Fibroblast of upper back skin (primary cell): ENCODE data around the gene SCAF1.
A peak's percentile ranks its signal among the peaks of the same experiment; 100 is the strongest.

Experiments used
- DNase-seq: peaks from one replicate; pipeline ENCODE4 v3.0.0-alpha.2; 2013

Gene SCAF1

GRCh38 chr19:49641688-49642491, at the start of gene SCAF1:
Gene SCAF1, plus strand, starts transcription at chr19:49642209. Its CDS starts 2,818 bp downstream, at chr19:49645027.
- DNase-seq, result peak; percentile 100

GRCh38 chr19:49592486-49593232, 49.4 kb upstream of the SCAF1 start:
- no peak for DNase-seq

GRCh38 chr19:49593233-49594113, 48.5 kb upstream of the SCAF1 start:
- peak; percentile 93 for DNase-seq

GRCh38 chr19:49594157-49594992, 47.6 kb upstream of the SCAF1 start:
- DNase-seq, result no peak

GRCh38 chr19:49594993-49595818, 46.8 kb upstream of the SCAF1 start:
- DNase-seq, result no peak

- DNase-seq, result no peak
Measured at GRCh38 chr19:49595819-49596404, 46.1 kb upstream of the SCAF1 start.

GRCh38 chr19:49596407-49596806, 45.6 kb upstream of the SCAF1 start:
- no peak for DNase-seq

GRCh38 chr19:49596954-49597702, 44.9 kb upstream of the SCAF1 start:
- no peak for DNase-seq

GRCh38 chr19:49597703-49597974, 44.4 kb upstream of the SCAF1 start:
- no peak for DNase-seq

- no peak for DNase-seq
Measured at GRCh38 chr19:49599378-49600295, 42.4 kb upstream of the SCAF1 start.

GRCh38 chr19:49601482-49602038, 40.4 kb upstream of the SCAF1 start:
- no peak for DNase-seq

- DNase-seq, result no peak
Measured at GRCh38 chr19:49602806-49603205, 39.2 kb upstream of the SCAF1 start.

- no peak for DNase-seq
Measured at GRCh38 chr19:49605605-49606004, 36.4 kb upstream of the SCAF1 start.

GRCh38 chr19:49609499-49610092, 32.4 kb upstream of the SCAF1 start:
- no peak for DNase-seq

- no peak for DNase-seq
Measured at GRCh38 chr19:49613374-49613773, 28.6 kb upstream of the SCAF1 start.

- DNase-seq, result peak; percentile 55
Measured at GRCh38 chr19:49614096-49614833, 27.7 kb upstream of the SCAF1 start.

GRCh38 chr19:49615861-49616260, 26.1 kb upstream of the SCAF1 start:
- no peak for DNase-seq

GRCh38 chr19:49616532-49616931, 25.5 kb upstream of the SCAF1 start:
- no peak for DNase-seq
